HepG2 (cell line): ENCODE data around the gene HOXB6. TPM values are rescaled to one million over a fixed set of nuclear protein-coding genes. Genes with fewer than 3 reads are reported as not detected.

Source experiments
- ATAC-seq: fragments of 200-7000 bp; cut with Tn5 transposase; 3 replicates; pipeline ENCODE4 v1.9.1; 2020; ENCODE audit warnings: mild to moderate bottlenecking, moderate library complexity
- BruUV-seq: library from RNA; stranded (reverse); fragments of 400-500 nt; replicated peaks from 2 replicates; lab custom pipeline; 2021; lab: Mats Ljungman, UMichigan
- CTCF ChIA-PET: fragments of 300-600 bp; formaldehyde crosslinking; extraction: SDS; loops from one replicate; lab custom pipeline; 2021; ENCODE audit warnings: low total read pairs, inconsistent platforms, low intra/inter-chr PET ratio; lab: Yijun Ruan, JAX
- POLR2A ChIA-PET: fragments of 350-600 bp; sonication (Branson Sonifier 250); formaldehyde crosslinking; loops from one replicate; lab custom pipeline; 2020; ENCODE audit warnings: antibody characterized with exemption, inconsistent platforms; lab: Yijun Ruan, JAX
- DNase-seq: peaks from one replicate; pipeline ENCODE4 v3.0.0-alpha.2; 2015; ENCODE audit warnings: low spot score
- FAIRE-seq: peaks from 3 replicates; lab custom pipeline; 2011; peaks lifted over from hg19 to GRCh38; lab: Jason Lieb, UNC
- H2AFZ ChIP-seq: one replicate; pipeline ENCODE4 v1.6.1; 2011; ENCODE audit warnings: low read length, inconsistent platforms
- H3K27ac ChIP-seq: fragments of 300-600 bp; 3 replicates; pipeline ENCODE4 v1.8.0; 2011; ENCODE audit warnings: mixed run types, mild to moderate bottlenecking, mixed read lengths, low read length, inconsistent platforms; ENCODE audit not compliant: insufficient read depth; ENCODE audit errors: extremely low read length
- H3K27me3 ChIP-seq, 2 experiments: fragments of 200-600 bp in 1 of 2; 2 replicates in 1 of 2; 3 replicates in 1 of 2; pipeline versions ENCODE4 v1.6.0 to v1.8.0; 2011; ENCODE audit warnings: low read length in 2 of 2, mild to moderate bottlenecking in 2 of 2, moderate library complexity in 2 of 2, inconsistent platforms in 1 of 2; ENCODE audit not compliant: insufficient read depth in 2 of 2, control insufficient read depth in 1 of 2
- H3K36me3 ChIP-seq, 2 experiments: fragments of 200-600 bp in 1 of 2; replicated peaks in 1 of 2; 2 replicates in 1 of 2; 3 replicates in 1 of 2; pipeline versions ENCODE4 v1.5.1 to v1.8.0; 2011; ENCODE audit warnings: low read length in 2 of 2, inconsistent platforms in 1 of 2; ENCODE audit not compliant: insufficient read depth in 2 of 2, control insufficient read depth in 1 of 2
- H3K4me1 ChIP-seq: 2 replicates; pipeline ENCODE4 v1.5.1; 2012; ENCODE audit warnings: low read length, inconsistent platforms; ENCODE audit not compliant: insufficient read depth
- H3K4me2 ChIP-seq: 2 replicates; pipeline ENCODE4 v1.6.0; 2011; ENCODE audit warnings: low read depth, low read length, inconsistent platforms
- H3K4me3 ChIP-seq, 3 experiments: fragments of 200-600 bp in 1 of 3; sonication (generic), shearing (Covaris generic) in 1 of 3; replicated peaks in 1 of 3; 2 replicates each; pipeline ENCODE4 v1.5.1; 2011 to 2016; ENCODE audit warnings: low read length in 3 of 3, inconsistent platforms in 2 of 3, low read depth in 2 of 3, mild to moderate bottlenecking in 2 of 3, control low read depth in 1 of 3, mixed read lengths in 1 of 3; ENCODE audit not compliant: insufficient read depth in 1 of 3
- H3K79me2 ChIP-seq: one replicate; pipeline ENCODE4 v1.6.1; 2011; ENCODE audit warnings: low read length, inconsistent platforms; ENCODE audit not compliant: insufficient read depth
- H3K9ac ChIP-seq: 2 replicates; pipeline ENCODE4 v1.6.0; 2011; ENCODE audit warnings: mild to moderate bottlenecking, low read depth, low read length, inconsistent platforms; ENCODE audit not compliant: insufficient read depth
- H3K9me3 ChIP-seq: 2 replicates; pipeline ENCODE4 v1.5.1; 2012; ENCODE audit warnings: mild to moderate bottlenecking, low read length
- H4K20me1 ChIP-seq: 2 replicates; pipeline ENCODE4 v1.6.0; 2011; ENCODE audit warnings: inconsistent platforms, mild to moderate bottlenecking, low read length, moderate library complexity; ENCODE audit not compliant: insufficient read depth
- BORCS8-MEF2B ChIP-seq: sonication (generic); formaldehyde crosslinking; IDR thresholded peaks from 2 replicates; pipeline ENCODE4 v1.8.0; 2022; ENCODE audit warnings: mild to moderate bottlenecking, missing genetic modification reagents
- CENPX ChIP-seq: sonication (generic); formaldehyde crosslinking; IDR thresholded peaks from 2 replicates; pipeline ENCODE4 v1.9.0; 2021; ENCODE audit warnings: mild to moderate bottlenecking, missing genetic modification reagents, moderate library complexity
- EZH2 ChIP-seq: conservative IDR thresholded peaks from 2 replicates; pipeline ENCODE4 v1.6.1; 2012; ENCODE audit warnings: mild to moderate bottlenecking, low read depth, low read length, moderate library complexity
- HCFC1 ChIP-seq: fragments of 150-350 bp; IDR thresholded peaks from 2 replicates; pipeline ENCODE4 v1.6.1; 2014; ENCODE audit warnings: low read depth, low read length
- NFE2L1 ChIP-seq: sonication (generic); formaldehyde crosslinking; IDR thresholded peaks from 2 replicates; pipeline ENCODE4 v1.4.0; 2020; ENCODE audit warnings: missing genetic modification reagents, mild to moderate bottlenecking, borderline replicate concordance
- PITX1 ChIP-seq: sonication (generic); formaldehyde crosslinking; IDR thresholded peaks from 2 replicates; pipeline ENCODE4 v1.5.1; 2020; ENCODE audit warnings: mild to moderate bottlenecking, missing genetic modification reagents
- RFXANK ChIP-seq: IDR thresholded peaks from 2 replicates; pipeline ENCODE4 v1.6.1; 2016
- TBX2 ChIP-seq: sonication (generic); formaldehyde crosslinking; IDR thresholded peaks from 2 replicates; pipeline ENCODE4 v1.5.0; 2020; ENCODE audit warnings: missing genetic modification reagents, mild to moderate bottlenecking, borderline replicate concordance
- ZMYM3 ChIP-seq: sonication (generic); formaldehyde crosslinking; IDR thresholded peaks from 2 replicates; pipeline ENCODE4 v1.5.1; 2020; ENCODE audit warnings: mild to moderate bottlenecking, missing genetic modification reagents
- ZNF124 ChIP-seq: sonication (generic); formaldehyde crosslinking; IDR thresholded peaks from 2 replicates; pipeline ENCODE4 v1.4.0; 2020; ENCODE audit warnings: missing genetic modification reagents
- ZNF562 ChIP-seq: sonication (generic); formaldehyde crosslinking; IDR thresholded peaks from 2 replicates; pipeline ENCODE4 v1.8.0; 2022; ENCODE audit warnings: missing genetic modification reagents, borderline replicate concordance
- ZNF691 ChIP-seq: sonication (generic); formaldehyde crosslinking; IDR thresholded peaks from 2 replicates; pipeline ENCODE4 v1.4.0; 2020; ENCODE audit warnings: missing genetic modification reagents, low read depth, mild to moderate bottlenecking, borderline replicate concordance
- WGBS: methylation state at CpG from one replicate; pipeline ENCODE4 v1.1.6; 2017; ENCODE audit warnings: low lambda C conversion rate; 5-methylcytosine and 5-hydroxymethylcytosine counted together
- in situ Hi-C: cut with HindIII; loops from 2 replicates; pipeline ENCODE4 v1.10.0; 2017; ENCODE audit warnings: low pct_unique_long_range_greater_than_20kb; ENCODE audit not compliant: extremely low pct_ligation_motif_present
- intact Hi-C: fragments of 100-400 bp; cut with micrococcal nuclease; formaldehyde crosslinking; loops from one replicate; pipeline ENCODE4 v1.10.0; 2022; ENCODE audit not compliant: unreplicated experiment
- polyA plus RNA-seq, 8 experiments: library from polyadenylated mRNA; depleted of rRNA in 3 of 8; stranded (reverse) in 7 of 8; unstranded in 1 of 8; fragments of >200 nt; fragmentation: Illumina TruSeq in 4 of 8; extraction: Trizol in 4 of 8; gene quantifications; 2 replicates each; pipeline versions ENCODE4 v1.2.1 to v1.2.3, GENCODE V29; 2011 to 2016; ENCODE audit warnings: low read depth in 4 of 8, missing spikeins in 1 of 8, mixed read lengths in 1 of 8; ENCODE audit not compliant: insufficient read depth in 1 of 8
- total RNA-seq, 5 experiments: library from RNA; depleted of rRNA; stranded (reverse); fragments of >200 nt; fragmentation: Illumina TruSeq; extraction: Trizol; gene quantifications; 2 replicates each; pipeline ENCODE4 v1.2.3, GENCODE V29; 2016; ENCODE audit warnings: low read depth in 1 of 5
- TF ChIP-seq, protein P1 (sequence below): sonication (generic); IDR thresholded peaks from 2 replicates; pipeline ENCODE4 v1.6.1; 2016; ENCODE audit warnings: low read depth, borderline replicate concordance
- TF ChIP-seq, protein P2 (sequence below), 2 experiments: fragments of 450-650 bp in 1 of 2; sonication (generic) in 1 of 2; formaldehyde crosslinking; IDR thresholded peaks; 2 replicates each; pipeline versions ENCODE4 v1.5.0 to v1.8.0; 2020 to 2022; ENCODE audit warnings: mild to moderate bottlenecking in 1 of 2, missing genetic modification reagents in 1 of 2

HOXB6 gene
- total and polyA plus RNA-seq, 2 of the 13 experiments (the other 11 are each of a cell fraction or from before 2014, with no cell fraction given) = not detected

- DNase-seq = no peak
- H3K36me3 ChIP-seq = no peaks in the 10 kb centered on the region
- H3K27me3 ChIP-seq = peaks cover 31 to 92% of the 10 kb centered on the region in 2 experiments
- H3K9ac ChIP-seq = no peak within 1 kb of the TSS
- H3K4me3 ChIP-seq = no peak within 1 kb of the TSS
- no peak within 1 kb of the TSS for H3K4me2 ChIP-seq
- TF ChIP-seq EZH2 = peak; percentile 93
- TF ChIP-seq, protein P1, sequence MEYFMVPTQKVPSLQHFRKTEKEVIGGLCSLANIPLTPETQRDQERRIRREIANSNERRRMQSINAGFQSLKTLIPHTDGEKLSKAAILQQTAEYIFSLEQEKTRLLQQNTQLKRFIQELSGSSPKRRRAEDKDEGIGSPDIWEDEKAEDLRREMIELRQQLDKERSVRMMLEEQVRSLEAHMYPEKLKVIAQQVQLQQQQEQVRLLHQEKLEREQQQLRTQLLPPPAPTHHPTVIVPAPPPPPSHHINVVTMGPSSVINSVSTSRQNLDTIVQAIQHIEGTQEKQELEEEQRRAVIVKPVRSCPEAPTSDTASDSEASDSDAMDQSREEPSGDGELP = no peak
- no TSS peak for BruUV-seq
- no peaks in the 10 kb centered on the region; the same call in 1 of the 2 replicates for H4K20me1 ChIP-seq
- FAIRE-seq = no peak
- ChIA-PET CTCF (no interaction called here), POLR2A (no interaction called here)
- 11% methylated on average over 23 of the region's 23 CpGs for WGBS
- H3K9me3 ChIP-seq = no peaks in the 10 kb centered on the region
- H3K4me1 ChIP-seq = peaks cover 13% of the 10 kb centered on the region; the same call in 1 of the 2 replicates
- ATAC-seq = no peak
- intact Hi-C loops = no loop called here
- no peak within 1 kb of the TSS for H2AFZ ChIP-seq
- in situ Hi-C loops = no loop called here
- H3K79me2 ChIP-seq = no peaks in the 10 kb centered on the region
- no peak within 1 kb of the TSS for H3K27ac ChIP-seq
These were observed 14.8 kb downstream of the HOXB6 start, which contains the start of gene HOXB3 for GRCh38 chr17:48589831-48590606. Gene HOXB3 (minus strand): TSS chr17:48590241. CDS start chr17:48552474, 37,767 bp downstream.

- Histone ChIP-seq H3K27ac (no peak overlapping the region), H3K27me3 (peaks cover 26 to 88% of the 10 kb centered on the region in 2 experiments), H3K9me3 (no peaks in the 10 kb centered on the region), H3K36me3 (no peaks in the 10 kb centered on the region), H3K4me1 (peaks cover 11% of the 10 kb centered on the region; the same call in 1 of the 2 replicates), H3K4me3 (no peak overlapping the region), H4K20me1 (peaks cover 3% of the 10 kb centered on the region; the same call in 1 of the 2 replicates), H2AFZ (no peak overlapping the region), H3K4me2 (no peak overlapping the region), H3K79me2 (no peaks in the 10 kb centered on the region), H3K9ac (no peak overlapping the region)
- CTCF ChIA-PET = no interaction called here
- ATAC-seq (no peak), DNase-seq (no peak), FAIRE-seq (no peak)
- POLR2A ChIA-PET = no interaction called here
- no TSS peak for BruUV-seq
- in situ Hi-C loops (no loop called here), intact Hi-C loops (no loop called here)
- WGBS = 22% methylated on average over 9 of the region's 10 CpGs
- no peak for TF ChIP-seq RFXANK (CRISPR knock-in tag)
- TF ChIP-seq NFE2L1 (CRISPR knock-in tag) = no peak
- TF ChIP-seq BORCS8-MEF2B = no peak
- TF ChIP-seq ZNF124 (CRISPR knock-in tag) = no peak
- TF ChIP-seq ZMYM3 (CRISPR knock-in tag) = no peak
- no peak for TF ChIP-seq PITX1 (CRISPR knock-in tag)
- no peak for TF ChIP-seq HCFC1
- TF ChIP-seq CENPX (CRISPR knock-in tag) = no peak
- no peak for TF ChIP-seq ZNF562
- TF ChIP-seq, protein P2, sequence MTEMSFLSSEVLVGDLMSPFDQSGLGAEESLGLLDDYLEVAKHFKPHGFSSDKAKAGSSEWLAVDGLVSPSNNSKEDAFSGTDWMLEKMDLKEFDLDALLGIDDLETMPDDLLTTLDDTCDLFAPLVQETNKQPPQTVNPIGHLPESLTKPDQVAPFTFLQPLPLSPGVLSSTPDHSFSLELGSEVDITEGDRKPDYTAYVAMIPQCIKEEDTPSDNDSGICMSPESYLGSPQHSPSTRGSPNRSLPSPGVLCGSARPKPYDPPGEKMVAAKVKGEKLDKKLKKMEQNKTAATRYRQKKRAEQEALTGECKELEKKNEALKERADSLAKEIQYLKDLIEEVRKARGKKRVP (CRISPR knock-in tag; IDR thresholded peaks at IDR 0.05) = no peak
- no peak for TF ChIP-seq TBX2 (CRISPR knock-in tag)
- TF ChIP-seq ZNF691 = no peak
These were observed 15.5 kb downstream of the HOXB6 start for GRCh38 chr17:48589060-48589830.
